Esophagus mucosa (tissue), 1 donor: ENCODE results near the gene IMPDH1. TPM values are rescaled to one million over a fixed set of nuclear protein-coding genes. Genes with fewer than 3 reads are reported as not detected.

Experiments
- ATAC-seq: fragments of 200-7000 bp; cut with Tn5 transposase; one replicate; pipeline ENCODE4 v1.9.1; 2020
- total RNA-seq: library from RNA; stranded (reverse); gene quantifications from one replicate; pipeline ENCODE4 v1.2.4, GENCODE V29; 2023
- donor health status: DM: yes; HTN: yes; CAD: no.

Gene IMPDH1
- total RNA-seq, result 38.5 TPM

DNA sequence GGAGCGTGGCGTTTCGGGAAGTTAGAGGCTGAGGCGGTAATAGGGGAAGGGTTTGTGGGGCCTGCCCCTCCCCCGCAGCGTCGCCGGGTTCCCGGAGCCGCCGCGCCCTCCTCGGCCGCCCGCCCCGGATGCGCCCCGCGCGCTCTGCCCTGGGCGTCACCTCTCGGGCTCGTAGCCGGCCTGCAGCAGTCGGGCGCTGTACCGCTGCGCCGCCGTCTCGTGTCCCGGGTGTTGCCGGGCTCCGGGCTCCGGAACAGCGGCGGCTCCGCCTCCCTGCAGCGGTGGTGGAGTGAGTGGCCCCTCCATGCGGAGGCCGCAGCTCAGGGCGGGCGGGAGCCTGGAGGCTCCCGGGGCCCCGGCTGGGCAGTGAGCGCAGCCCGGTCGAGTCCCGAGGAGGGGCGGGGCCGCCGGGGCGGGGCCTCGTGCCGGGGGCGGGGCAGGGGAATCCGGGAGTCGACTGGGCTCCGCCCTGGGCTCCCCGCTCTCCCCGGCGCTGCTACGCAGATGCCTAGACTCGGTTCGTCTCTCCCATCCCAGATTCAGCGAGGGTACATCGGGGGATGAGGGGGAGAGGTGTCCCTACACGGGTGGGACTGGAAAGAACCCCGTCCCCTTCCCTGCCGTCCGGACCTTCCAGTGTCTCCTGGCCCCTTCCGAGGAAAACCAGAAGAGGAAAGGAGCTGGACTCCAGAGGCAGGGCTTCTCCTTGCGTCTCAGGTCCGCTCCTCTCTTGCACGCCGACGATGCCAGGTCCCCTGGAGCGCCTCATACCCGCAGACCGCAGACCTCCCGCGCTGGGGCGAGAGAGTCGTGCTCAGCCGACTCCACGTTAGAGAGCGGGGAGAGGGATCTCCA, at the start of gene IMPDH1:
Gene IMPDH1 (minus strand): TSS at position 387 of the 855 bp plus-strand sequence. CDS start 81 bp downstream, at position 306.
- peak; percentile 89 for ATAC-seq

DNA sequence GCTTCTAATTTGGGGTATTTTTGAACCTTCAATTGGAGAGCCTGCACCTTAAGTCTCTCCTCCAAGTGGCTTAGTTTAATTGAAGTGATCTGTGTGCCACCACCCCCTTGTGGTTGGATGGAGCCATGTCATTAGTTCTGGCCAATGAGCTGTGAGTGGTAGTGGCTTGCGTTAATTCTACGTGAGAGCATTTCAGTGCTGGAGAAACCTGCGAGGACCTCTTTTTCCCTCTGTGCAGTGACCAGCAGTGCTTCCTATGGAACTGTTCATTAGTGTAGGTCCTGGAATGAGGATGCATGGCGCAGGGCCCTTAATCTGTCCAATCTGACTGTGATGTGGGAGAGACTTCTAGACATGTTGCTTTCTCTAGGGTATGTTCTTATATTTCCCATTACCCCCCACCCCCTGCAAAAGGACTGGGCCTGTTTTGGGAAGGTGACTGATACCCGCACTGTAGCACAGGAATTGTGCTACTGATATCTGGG, 49.7 kb upstream of the IMPDH1 start:
- ATAC-seq, result peak; percentile 39

DNA sequence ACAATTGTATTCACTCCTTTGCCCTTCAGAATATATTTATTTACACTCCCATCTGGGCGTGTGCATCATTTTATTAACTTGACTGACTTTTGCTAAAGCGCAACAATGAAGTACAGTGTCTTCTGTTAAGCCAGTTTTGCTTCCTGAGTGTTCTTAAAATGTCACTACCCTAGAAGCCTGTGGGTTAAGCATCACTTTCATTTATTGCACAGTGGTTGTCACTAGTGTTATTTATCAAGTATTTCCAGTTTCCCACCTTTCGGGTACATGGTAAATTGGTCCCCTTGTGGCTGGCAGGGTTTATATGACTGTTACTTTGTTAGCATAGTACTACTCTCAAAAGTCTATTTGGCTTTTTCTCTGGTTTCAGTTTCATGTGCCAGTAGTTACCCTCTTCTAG, 49.2 kb upstream of the IMPDH1 start:
- ATAC-seq, result no peak

DNA sequence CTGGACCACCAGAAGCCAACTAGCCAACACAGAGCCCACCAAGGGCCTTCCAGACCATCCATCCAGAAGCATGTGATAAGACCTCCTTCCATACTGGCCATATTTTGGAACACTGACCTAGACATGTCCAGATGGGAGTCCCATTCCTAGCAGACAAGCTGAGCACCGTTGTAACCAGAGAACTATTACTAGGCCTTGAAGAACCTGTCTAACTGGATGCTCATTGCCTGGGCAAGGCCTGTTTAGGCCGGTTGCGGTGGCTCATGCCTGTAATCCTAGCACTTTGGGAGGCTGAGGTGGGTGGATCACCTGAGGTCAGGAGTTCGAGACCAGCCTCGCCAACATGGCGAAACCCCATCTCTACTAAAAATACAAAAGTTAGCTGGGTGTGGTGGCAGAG, 47.6 kb upstream of the IMPDH1 start:
- ATAC-seq, result peak; percentile 54

DNA sequence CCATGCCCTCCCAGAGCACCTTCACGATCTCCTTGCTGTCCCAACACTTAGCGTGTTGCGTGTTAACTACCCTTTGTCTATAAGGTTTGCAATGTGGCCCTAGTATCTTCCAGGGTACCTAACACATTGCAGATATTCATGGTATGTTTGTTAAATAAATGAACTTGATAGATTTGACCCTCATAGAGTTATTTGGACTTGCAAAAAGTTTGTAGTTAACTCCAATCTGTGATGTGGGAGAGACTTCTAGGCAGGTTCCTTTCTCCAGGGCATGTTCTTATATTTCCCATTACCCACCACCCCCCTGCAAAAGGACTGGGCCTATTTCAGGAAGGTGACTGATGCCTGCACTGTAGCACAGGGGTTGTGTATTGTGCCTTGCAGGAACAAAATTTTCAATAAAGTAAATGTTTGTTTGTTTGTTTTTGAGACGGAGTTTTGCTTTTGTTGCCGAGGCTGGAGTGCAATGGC, 46.5 kb upstream of the IMPDH1 start:
- no peak for ATAC-seq

DNA sequence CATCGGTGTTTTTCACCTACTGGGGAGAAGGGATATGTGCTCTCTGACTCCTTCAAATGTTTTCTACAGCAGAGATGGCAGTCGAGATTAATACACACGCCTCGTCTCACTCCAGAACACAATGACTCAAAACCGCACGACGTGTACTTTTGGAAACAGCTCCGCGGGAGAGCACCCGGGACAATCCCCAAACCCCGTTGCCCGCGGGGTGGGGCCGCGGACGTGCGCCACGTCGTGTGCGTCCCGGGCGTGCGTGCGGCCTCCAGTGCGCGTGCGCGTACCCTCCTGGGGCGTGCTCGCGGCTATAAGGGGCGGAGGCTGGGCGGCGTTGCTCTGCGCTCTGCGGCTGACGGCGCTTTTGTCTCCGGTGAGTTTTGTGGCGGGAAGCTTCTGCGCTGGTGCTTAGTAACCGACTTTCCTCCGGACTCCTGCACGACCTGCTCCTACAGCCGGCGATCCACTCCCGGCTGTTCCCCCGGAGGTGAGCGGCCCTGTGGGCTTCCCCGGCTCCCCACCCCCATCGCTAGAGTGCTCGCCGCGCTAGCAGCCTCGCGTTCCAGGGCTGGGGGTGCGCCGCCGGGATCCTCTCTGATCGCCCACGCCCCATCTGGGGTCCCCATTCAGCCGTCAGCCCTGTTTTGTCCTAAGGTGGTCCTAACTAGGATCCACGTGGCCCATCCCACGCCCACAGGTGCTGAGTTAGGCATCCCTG, 45.9 kb upstream of the IMPDH1 start, which contains the start of gene HILPDA:
Gene HILPDA (plus strand): TSS at position 336 of the 712 bp plus-strand sequence. CDS start 1,391 bp downstream, outside the sequence.
- peak; percentile 91 for ATAC-seq

DNA sequence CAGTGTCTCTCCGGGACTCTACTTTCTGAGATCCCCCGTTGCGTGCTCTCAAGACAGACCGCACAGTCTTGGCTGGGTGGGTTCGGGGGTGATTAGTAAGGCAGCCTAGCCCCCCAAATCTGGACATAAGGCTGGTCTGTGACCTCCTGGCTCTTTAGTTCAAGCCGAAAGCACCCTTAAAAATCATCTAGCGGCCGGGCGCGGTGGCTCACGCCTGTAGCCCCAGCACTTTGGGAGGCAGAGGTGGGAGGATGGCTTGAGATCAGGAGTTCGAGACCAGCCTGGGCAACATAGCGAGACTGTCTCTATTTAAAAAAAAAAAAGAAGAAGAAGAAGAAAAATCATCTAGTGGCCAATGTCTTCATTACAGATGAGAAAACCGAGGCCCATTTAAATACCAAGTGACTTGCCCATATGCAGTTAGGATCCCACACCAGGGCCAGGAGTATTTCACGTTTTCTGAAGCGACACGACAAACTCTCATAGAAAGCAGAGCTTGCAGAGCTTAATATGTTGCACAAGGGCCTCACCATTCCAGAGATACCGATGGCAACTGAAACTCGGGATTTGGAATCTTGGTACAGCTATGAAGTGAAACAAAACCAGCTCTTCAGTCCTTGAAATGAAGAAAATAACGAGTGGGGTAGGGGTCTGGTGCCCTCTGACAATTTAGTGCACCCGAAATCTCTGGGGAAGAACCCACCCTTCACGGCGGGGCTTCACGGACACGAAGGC, 45.2 kb upstream of the IMPDH1 start:
- ATAC-seq, result no peak

DNA sequence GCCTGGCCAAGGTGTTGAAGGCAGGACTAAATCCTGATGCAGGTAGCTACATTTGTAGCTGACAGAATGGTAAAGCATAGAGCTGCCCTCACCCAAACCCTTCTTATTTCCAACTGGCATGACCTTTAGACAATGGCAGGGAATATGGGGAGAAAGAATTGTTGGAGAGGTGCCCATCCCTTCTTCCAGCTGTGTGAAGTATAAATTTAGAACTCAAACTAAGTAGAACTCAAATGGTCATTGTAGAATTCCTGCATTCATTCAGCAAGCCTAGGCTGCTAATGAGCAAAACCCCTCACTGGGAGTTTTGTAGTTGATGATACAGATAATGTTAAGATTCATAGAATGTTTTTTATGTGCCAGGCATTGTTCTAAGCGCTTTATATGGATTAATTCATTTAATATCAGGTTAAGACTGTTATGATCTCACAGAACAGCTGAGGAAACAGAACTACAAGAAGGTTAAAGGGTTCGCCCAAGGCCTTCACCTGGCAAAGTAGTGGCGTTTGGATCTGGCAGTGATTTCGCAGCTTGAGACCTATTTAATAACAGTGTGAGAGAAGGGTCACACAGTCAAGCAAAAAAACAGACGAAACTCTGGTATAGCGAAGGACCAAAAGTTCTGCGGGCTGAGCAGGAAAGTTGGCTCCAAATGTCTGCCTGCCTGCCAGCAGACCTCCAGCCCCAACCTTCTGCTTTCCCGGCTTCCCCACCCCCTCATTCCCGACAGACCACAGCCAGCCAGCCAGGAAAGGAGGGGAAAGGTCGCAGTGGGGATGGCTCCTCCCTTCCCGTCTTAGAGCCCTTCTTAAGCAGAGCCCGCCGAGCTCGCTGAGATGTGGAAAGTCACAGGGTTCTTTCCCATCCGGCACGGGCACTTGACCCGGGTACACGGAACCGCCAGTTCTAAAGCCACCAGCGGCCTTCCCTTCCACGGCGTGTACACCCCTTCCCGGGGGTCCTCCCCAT, 44.3 kb upstream of the IMPDH1 start:
- no peak for ATAC-seq

DNA sequence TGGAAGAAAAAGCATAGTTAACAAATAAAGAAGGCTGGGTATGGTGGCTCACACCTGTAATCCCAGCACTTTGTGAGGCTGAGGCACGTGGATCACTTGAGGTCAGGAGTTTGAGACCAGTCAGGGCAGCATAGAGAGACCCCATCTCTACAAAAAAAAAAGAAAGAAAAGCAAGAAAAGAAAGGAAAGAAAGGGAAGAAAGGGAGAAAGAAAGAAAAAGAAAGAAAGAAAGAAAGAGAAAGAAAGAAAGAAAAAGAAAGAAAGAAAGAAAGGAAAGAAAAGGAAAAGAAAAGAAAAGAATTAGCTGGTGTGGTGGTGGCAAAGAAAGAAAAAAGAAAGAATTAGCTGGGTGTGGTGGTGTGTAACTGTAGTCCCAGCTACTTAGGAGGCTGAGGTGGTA, 42.8 kb upstream of the IMPDH1 start:
- no peak for ATAC-seq

DNA sequence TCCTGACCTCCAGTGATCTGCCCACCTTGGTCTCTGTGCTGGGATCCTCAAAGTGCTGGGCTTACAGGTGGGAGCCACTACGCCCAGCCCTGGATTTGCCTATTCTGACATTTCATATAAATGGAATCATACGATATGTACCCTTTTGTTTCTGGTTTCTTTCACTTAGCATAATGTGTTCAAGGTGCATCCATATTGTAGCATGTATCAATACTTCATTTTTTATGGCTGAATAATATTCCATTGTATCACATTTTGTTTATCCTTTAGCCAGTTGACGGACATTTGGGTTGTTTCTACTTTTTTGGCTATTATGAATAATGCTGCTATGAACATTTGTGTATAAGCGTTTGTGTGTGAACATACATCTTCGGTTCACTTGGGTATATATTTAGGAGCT, 41.1 kb upstream of the IMPDH1 start:
- no peak for ATAC-seq

DNA sequence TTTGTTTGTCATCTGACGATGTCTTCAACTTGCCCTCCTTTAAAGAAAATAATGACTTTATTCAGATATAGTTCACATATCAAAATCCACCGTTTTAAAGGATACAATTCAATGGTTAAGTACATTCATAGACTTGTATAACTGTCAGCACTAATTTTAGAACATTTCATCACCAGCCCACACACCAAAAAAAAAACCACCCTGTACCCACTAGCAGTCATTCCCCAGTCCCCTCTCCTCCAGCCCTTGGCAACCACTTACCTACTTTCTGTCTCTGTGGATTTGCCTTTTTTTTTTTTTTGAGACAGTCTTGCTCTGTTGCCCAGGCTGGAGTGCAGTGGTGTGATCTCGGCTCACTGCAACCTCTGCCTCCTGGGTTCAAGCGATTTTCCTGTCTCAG, 40.6 kb upstream of the IMPDH1 start:
- no peak for ATAC-seq

DNA sequence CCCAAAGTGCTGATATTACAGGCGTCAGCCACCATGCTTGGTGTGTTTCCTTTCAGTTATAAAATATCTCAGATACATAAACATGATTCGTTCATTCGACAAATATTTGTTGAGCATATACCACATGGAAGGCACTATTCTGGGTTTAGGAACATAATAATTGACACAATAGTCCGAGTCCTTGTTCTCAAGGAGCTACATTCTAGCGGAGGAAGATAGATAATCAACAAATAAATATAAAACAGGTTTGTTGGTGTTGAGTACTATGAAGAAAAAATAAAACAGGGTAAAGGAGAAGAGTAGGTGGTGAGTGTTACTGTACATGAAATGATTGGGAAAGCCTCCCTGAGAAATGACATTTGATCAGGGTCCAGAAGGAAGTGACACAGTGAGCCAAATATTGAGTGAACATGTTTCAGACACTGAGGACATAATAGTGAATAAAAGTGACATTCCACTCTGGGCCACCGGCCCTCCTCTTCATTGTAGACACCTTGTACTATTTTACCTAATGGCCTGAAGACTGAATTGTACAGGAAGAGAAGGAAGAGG, 39.0 kb upstream of the IMPDH1 start:
- ATAC-seq, result no peak

DNA sequence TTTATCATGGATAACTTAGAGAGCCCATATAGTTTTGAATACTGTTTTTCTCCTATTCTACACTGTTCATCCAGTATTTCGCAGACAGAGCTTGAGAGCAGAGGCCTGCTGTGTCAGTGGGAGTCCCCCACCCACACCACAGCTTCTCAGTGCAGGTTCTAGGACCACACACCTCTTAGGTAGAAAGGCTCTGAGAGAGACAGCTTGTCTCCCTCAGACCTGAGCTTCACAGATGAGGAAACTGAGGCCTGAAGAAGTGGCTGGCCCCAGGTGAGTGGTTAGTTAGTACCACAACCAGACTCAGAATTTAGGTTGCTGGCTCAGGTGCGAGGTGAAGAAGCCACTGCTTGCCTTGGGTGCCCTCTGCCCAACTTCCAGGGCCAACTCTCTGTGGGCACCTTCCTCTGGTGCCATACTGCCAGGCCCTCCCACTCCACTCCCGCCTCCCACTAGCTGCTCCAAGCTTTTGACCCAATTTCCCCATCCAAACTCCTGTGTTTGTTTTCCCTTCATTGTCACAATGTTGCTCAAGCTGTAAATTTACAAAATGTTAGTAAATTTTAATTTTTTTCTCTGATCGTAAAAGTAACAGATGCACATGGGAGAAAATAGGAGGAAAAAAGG, 38.3 kb upstream of the IMPDH1 start:
- no peak for ATAC-seq

DNA sequence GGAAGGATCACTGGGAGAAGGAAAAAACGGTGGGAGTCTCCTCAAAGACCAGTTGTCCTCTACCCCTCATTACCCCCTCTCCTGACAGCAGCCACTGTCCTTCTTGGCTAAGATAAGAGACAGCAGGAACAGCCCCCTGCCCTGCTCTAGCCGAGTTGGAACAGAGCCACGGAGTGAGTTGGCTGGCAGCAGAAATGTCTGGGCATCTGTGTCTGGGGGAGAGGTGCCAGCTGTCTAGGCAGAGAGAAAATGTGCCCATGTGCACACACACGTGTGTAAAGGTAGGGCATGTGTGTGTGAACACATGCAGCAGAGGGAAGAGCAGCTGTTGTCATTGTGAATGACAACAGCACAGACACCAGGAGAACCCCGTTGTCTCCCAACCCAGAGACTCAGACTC, 36.5 kb upstream of the IMPDH1 start:
- ATAC-seq, result no peak

DNA sequence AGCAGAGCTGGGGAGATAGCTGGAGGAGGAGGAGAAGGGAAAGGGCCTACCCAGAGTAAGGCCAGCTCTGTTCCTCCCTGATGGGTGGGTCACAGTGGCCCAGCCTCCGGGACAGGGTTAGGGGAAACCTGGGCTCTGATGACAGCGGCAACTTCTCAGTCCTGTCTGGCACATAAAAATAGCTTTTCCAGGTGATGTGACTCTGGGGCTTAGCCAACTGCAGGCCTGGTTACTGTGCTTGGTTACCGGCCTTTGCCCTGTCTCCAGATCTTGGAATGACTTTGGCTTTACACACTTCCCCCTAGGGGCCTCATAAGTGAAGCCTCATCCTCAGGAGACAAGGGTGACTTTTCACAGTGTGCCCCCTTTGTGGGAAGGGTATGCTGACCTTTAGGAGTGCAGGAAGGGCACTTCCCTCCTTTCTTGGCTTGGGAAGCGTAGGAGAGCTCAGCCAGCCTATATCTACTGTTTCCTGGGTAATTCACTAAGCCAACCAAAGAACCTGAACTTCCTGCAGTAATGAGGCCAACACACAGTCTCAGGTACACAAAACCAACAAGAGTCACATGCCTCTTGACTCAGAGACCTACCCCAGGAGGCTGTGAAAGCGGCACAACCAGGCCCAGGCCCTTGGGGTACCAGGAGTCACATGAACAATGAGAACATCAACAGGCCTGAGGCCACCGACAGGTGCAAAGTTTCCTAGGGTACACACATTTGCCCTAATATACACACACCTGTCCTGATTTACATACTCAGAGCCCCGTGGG, 34.2 kb upstream of the IMPDH1 start:
- ATAC-seq, result peak; percentile 95

DNA sequence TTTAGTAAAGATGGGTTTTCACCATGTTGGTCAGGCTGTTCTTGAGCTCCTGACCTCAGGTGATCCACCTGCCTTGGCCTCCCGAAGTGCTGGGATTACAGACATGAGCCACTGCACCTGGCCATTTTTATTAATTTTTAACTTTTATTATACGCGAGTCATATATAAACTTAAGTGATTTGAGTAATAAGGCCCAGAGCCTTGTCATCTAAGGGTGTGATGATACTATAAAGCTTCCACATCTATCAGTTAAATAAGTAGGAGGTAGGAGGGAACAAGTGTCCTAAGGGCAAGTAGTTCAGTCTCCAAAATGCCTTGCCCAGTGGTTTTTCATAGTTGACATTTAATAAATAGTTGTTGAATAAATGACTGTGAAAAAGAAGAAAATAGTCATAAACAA, 32.6 kb upstream of the IMPDH1 start:
- no peak for ATAC-seq

DNA sequence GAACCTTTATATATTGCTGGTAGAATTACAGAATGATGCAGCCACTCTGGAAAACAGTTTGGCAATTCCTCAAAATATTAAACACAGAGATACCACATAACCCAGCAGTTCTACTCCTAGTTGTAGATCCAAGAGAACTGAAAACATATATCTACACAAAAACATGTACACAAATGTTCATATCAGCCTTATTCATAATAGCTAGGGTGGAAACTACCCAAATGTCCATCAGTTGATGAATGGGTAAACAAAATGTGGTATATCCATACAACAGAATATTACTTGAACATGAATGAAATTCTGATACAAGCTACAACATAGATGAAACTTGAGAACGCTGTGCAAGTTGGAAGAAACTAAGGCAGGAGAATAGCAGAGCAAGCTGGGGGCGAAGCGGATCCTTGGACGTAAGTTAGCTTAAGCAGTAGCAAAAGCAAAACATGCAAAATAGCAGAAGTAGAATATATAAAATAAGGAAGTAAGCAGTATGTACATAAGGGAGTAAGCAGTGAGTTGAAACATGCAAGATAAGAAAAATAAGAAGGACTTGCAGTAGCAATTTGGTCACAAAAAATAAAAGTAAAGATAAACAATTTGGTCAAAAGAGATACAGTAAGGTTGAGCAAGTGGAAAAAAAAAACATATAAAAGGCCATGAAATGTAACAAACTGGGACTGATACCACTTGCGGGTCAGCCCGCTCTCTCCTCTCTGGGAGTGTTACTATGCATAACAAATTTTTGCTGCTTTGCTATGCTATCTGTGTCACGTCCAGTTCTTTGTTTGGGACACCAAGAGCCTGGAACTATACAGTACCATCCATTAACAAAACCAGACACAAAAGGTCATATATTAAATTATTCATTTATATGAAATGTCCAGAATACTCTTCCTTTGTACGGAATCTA, 27.9 kb upstream of the IMPDH1 start:
- ATAC-seq, result no peak

DNA sequence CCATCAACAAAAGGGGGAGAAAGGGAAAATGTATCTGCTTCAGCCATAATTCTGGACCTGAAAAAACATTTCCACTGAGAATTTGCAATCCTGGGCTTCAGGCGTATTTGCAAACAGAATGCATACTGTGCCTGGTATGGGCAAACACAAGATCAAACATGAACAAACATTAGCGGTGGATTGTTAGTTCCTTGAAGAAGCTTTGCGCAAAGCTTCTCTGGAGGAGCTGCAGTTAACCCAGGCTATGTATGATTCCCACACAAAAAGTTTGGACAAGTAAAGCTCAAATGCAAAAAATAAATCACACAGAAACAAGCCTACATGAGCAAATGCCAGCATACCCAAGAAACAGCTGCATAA, 25.5 kb upstream of the IMPDH1 start:
- ATAC-seq, result no peak
